H1 (cell line): Measurements from ENCODE around the gene GLG1. TPM values are rescaled to one million over a fixed set of nuclear protein-coding genes. Genes with fewer than 3 reads are reported as not detected.

Experiments
- CTCF ChIA-PET: fragments of 300-600 bp; sonication (Branson Sonifier 250); formaldehyde crosslinking; loops from one replicate; lab custom pipeline; 2021; ENCODE audit not compliant: partially characterized antibody; lab: Charles Lee
- POLR2A ChIA-PET: fragments of 300-600 bp; sonication (Branson Sonifier 250); formaldehyde crosslinking; loops from one replicate; lab custom pipeline; 2021; ENCODE audit warnings: inconsistent platforms; ENCODE audit not compliant: partially characterized antibody; lab: Charles Lee
- DNase-seq, 2 experiments: peaks; one replicate each; pipeline versions ENCODE4 v3.0.0 to v3.0.0-alpha.2; 2010 to 2022; ENCODE audit warnings: low spot score in 2 of 2, low read depth in 1 of 2, mixed read lengths in 1 of 2
- FAIRE-seq: peaks from 2 replicates; lab custom pipeline; 2011; peaks lifted over from hg19 to GRCh38; lab: Jason Lieb, UNC
- H2AFZ ChIP-seq: 2 replicates; pipeline ENCODE4 v1.8.1; 2012; ENCODE audit warnings: low read length, inconsistent platforms
- H2AK5ac ChIP-seq: 2 replicates; pipeline ENCODE4 v1.6.1; 2013; ENCODE audit warnings: low read depth, low read length
- H2BK120ac ChIP-seq: replicated peaks from 2 replicates; pipeline ENCODE3; 2013; ENCODE audit warnings: low read depth, low read length, inconsistent platforms
- H2BK12ac ChIP-seq: 2 replicates; pipeline ENCODE4 v1.6.1; 2013; ENCODE audit warnings: low read depth, low read length
- H2BK15ac ChIP-seq: 2 replicates; pipeline ENCODE4 v1.6.1; 2013; ENCODE audit warnings: low read length
- H2BK20ac ChIP-seq: 2 replicates; pipeline ENCODE4 v1.6.1; 2013; ENCODE audit warnings: low read length
- H2BK5ac ChIP-seq: 2 replicates; pipeline ENCODE4 v1.6.1; 2013; ENCODE audit warnings: low read depth, low read length
- H3K14ac ChIP-seq: 2 replicates; pipeline ENCODE4 v1.6.1; 2013; ENCODE audit warnings: inconsistent platforms; ENCODE audit not compliant: insufficient read length
- H3K18ac ChIP-seq: 2 replicates; pipeline ENCODE4 v1.6.1; 2013; ENCODE audit warnings: low read length; ENCODE audit errors: extremely low read depth
- H3K23ac ChIP-seq: 2 replicates; pipeline ENCODE4 v1.6.1; 2013; ENCODE audit warnings: inconsistent platforms; ENCODE audit not compliant: insufficient read length
- H3K23me2 ChIP-seq: 2 replicates; pipeline ENCODE4 v1.6.1; 2013; ENCODE audit warnings: low read depth, low read length
- H3K27ac ChIP-seq: 2 replicates; pipeline ENCODE4 v1.6.1; 2011; ENCODE audit warnings: low read depth, low read length, inconsistent platforms
- H3K27me3 ChIP-seq, 4 experiments: replicated peaks in 1 of 4; 1 replicate in 1 of 4; 2 replicates in 3 of 4; pipeline versions ENCODE4 v1.6.1 to v1.8.1; 2011 to 2013; ENCODE audit warnings: low read length in 3 of 4, mild to moderate bottlenecking in 3 of 4, inconsistent platforms in 2 of 4, mixed read lengths in 2 of 4, moderate library complexity in 1 of 4; ENCODE audit not compliant: control insufficient read depth in 3 of 4, insufficient read depth in 3 of 4; ENCODE audit errors: extremely low read depth in 1 of 4
- H3K36me3 ChIP-seq, 4 experiments: 2 replicates each; pipeline versions ENCODE4 v1.6.1 to v1.8.1; 2011 to 2013; ENCODE audit warnings: mild to moderate bottlenecking in 4 of 4, low read length in 3 of 4, moderate library complexity in 2 of 4, control low read depth in 1 of 4, inconsistent platforms in 1 of 4; ENCODE audit not compliant: insufficient read depth in 4 of 4, control insufficient read depth in 2 of 4
- H3K4ac ChIP-seq: replicated peaks from 2 replicates; pipeline ENCODE3; 2013; ENCODE audit warnings: low read length, low read depth, mixed read lengths, inconsistent platforms; ENCODE audit not compliant: insufficient read length
- H3K4me1 ChIP-seq, 4 experiments: replicated peaks in 1 of 4; 1 replicate in 1 of 4; 2 replicates in 3 of 4; pipeline versions ENCODE4 v1.6.1 to v1.8.1; 2011 to 2013; ENCODE audit warnings: low read length in 3 of 4, inconsistent platforms in 2 of 4, mixed read lengths in 1 of 4; ENCODE audit not compliant: insufficient read depth in 4 of 4, control insufficient read depth in 3 of 4
- H3K4me2 ChIP-seq, 2 experiments: 2 replicates each; pipeline versions ENCODE4 v1.6.1 to v1.8.1; 2011 to 2013; ENCODE audit warnings: low read depth in 2 of 2, low read length in 2 of 2, control low read depth in 1 of 2, inconsistent platforms in 1 of 2, mild to moderate bottlenecking in 1 of 2; ENCODE audit not compliant: insufficient read depth in 1 of 2
- H3K4me3 ChIP-seq, 4 experiments: fragments of 200-600, 300-600 bp in 1 of 4; sonication (generic), shearing (Covaris generic), sonication (Bioruptor Twin) in 1 of 4; 2 replicates each; pipeline versions ENCODE4 v1.5.1 to v1.8.1; 2011 to 2016; ENCODE audit warnings: low read length in 4 of 4, low read depth in 3 of 4, control low read depth in 2 of 4, inconsistent platforms in 2 of 4, mild to moderate bottlenecking in 2 of 4, mixed read lengths in 1 of 4, moderate library complexity in 1 of 4; ENCODE audit not compliant: insufficient read depth in 2 of 4; ENCODE audit errors: extremely low read depth in 1 of 4
- H3K56ac ChIP-seq: replicated peaks from 2 replicates; pipeline ENCODE3; 2013; ENCODE audit warnings: low read depth, mild to moderate bottlenecking, mixed read lengths, low read length, inconsistent platforms; ENCODE audit not compliant: insufficient read length
- H3K79me1 ChIP-seq: 2 replicates; pipeline ENCODE4 v1.6.1; 2013; ENCODE audit warnings: low read depth, low read length, control low read depth
- H3K79me2 ChIP-seq, 2 experiments: 2 replicates each; pipeline versions ENCODE4 v1.6.1 to v1.8.1; 2012 to 2013; ENCODE audit warnings: low read length in 2 of 2, mild to moderate bottlenecking in 2 of 2, inconsistent platforms in 1 of 2; ENCODE audit not compliant: insufficient read depth in 2 of 2, control insufficient read depth in 1 of 2
- H3K9ac ChIP-seq, 4 experiments: replicated peaks in 1 of 4; 1 replicate in 1 of 4; 2 replicates in 3 of 4; pipeline versions ENCODE4 v1.6.1 to v1.8.1; 2011 to 2013; ENCODE audit warnings: low read depth in 3 of 4, low read length in 3 of 4, control low read depth in 2 of 4, mild to moderate bottlenecking in 2 of 4, moderate library complexity in 2 of 4, inconsistent platforms in 1 of 4; ENCODE audit errors: extremely low read depth in 1 of 4
- H3K9me3 ChIP-seq, 2 experiments: 2 replicates each; pipeline versions ENCODE4 v1.6.1 to v1.8.1; 2012 to 2013; ENCODE audit warnings: mild to moderate bottlenecking in 2 of 2, moderate library complexity in 2 of 2, control low read depth in 1 of 2, inconsistent platforms in 1 of 2, low read depth in 1 of 2, low read length in 1 of 2, mixed read lengths in 1 of 2; ENCODE audit not compliant: insufficient read depth in 2 of 2
- H4K20me1 ChIP-seq, 2 experiments: replicated peaks in 1 of 2; 2 replicates each; pipeline versions ENCODE3 to v1.8.1; 2011 to 2013; ENCODE audit warnings: inconsistent platforms in 2 of 2, low read length in 2 of 2, mild to moderate bottlenecking in 1 of 2; ENCODE audit not compliant: insufficient read depth in 2 of 2, control insufficient read depth in 1 of 2
- H4K5ac ChIP-seq: 2 replicates; pipeline ENCODE4 v1.6.1; 2013; ENCODE audit warnings: low read length, low read depth, mixed read lengths, inconsistent platforms; ENCODE audit not compliant: insufficient read length
- H4K8ac ChIP-seq: 2 replicates; pipeline ENCODE4 v1.8.0; 2013; ENCODE audit warnings: mild to moderate bottlenecking, moderate library complexity, low read length, inconsistent platforms; ENCODE audit not compliant: insufficient read depth; ENCODE audit errors: extremely low read depth
- H4K91ac ChIP-seq: replicated peaks from 2 replicates; pipeline ENCODE3; 2013; ENCODE audit warnings: low read length, mixed read lengths, inconsistent platforms; ENCODE audit not compliant: insufficient read length
- CHD2 ChIP-seq: IDR thresholded peaks from 2 replicates; pipeline ENCODE4 v1.6.1; 2012; ENCODE audit warnings: low read length, improper control_type of control experiment
- EGR1 ChIP-seq: IDR thresholded peaks from 2 replicates; pipeline ENCODE4 v1.6.1; 2011; ENCODE audit warnings: low read depth, low read length, borderline replicate concordance
- GTF2F1 ChIP-seq: IDR thresholded peaks from 2 replicates; pipeline ENCODE4 v1.6.1; 2012; ENCODE audit warnings: low read depth, low read length, improper control_type of control experiment, borderline replicate concordance
- RFX5 ChIP-seq: IDR thresholded peaks from 2 replicates; pipeline ENCODE4 v1.6.1; 2011; ENCODE audit warnings: low read depth, low read length, improper control_type of control experiment, borderline replicate concordance
- SP4 ChIP-seq: IDR thresholded peaks from 2 replicates; pipeline ENCODE4 v1.6.1; 2012; ENCODE audit warnings: low read length, inconsistent platforms
- WGBS, 2 experiments: shearing (Covaris generic) in 1 of 2; methylation state at CpG; one replicate each; pipeline versions ENCODE4 v1.1.6 to v1.1.7; 2013 to 2015; ENCODE audit warnings: low lambda C conversion rate in 2 of 2, mixed read lengths in 2 of 2, inconsistent platforms in 1 of 2, low coverage in 1 of 2, missing lambda C conversion rate in 1 of 2; ENCODE audit not compliant: insufficient replicate concordance in 2 of 2, insufficient coverage in 1 of 2, insufficient read length in 1 of 2; ENCODE audit errors: extremely low coverage in 1 of 2, missing lambda C conversion rate in 1 of 2; 5-methylcytosine and 5-hydroxymethylcytosine counted together
- polyA plus RNA-seq, 7 experiments: library from polyadenylated mRNA; depleted of rRNA in 3 of 7; stranded (reverse) in 5 of 7; unstranded in 2 of 7; fragments of >200 nt in 5 of 7; fragments of 200-250 nt in 2 of 7; gene quantifications; 1 replicate in 5 of 7; 2 replicates in 1 of 7; 4 replicates in 1 of 7; pipeline versions ENCODE4 v1.2.1 to v1.2.3, GENCODE V29; 2011 to 2013; ENCODE audit warnings: missing spikeins in 2 of 7, mixed read lengths in 2 of 7
- total RNA-seq: library from RNA; stranded (reverse); fragmentation: NEBNext Ultra II Directional; extraction: Animal tissue kit (Norgen Biotek cat#: 25700); gene quantifications from 2 replicates; pipeline ENCODE4 v1.2.1, GENCODE V29; 2021

The GLG1 gene
- total and polyA plus RNA-seq, 2 of the 8 experiments (the other 6 are each of a cell fraction or from before 2014, with no cell fraction given): 53.4 to 139 TPM

DNA sequence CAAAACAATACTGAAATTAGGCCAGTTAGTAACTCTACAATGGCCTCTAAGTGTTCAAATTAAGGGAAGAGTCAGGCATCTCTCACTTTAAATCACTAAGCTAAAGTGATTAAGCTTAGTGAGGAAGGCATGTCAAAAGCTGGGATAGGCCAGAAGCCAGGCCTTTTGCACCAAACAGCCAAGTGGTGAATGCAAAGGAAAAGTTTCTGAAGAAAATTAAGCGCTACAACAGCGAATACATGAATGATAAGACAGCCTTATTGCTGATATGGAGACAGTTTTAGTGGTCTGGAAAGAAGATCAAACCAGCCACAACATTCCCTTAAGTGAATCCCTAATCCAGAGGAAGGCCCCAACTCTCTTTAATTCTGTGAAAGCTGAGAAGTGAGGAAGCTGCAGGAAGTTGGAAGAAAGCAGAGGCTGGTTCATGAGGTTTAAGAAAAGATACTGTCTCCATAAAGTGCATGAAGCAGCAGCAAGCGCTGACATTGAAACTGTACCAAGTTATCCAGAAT lies 47.7 kb upstream of the GLG1 start:
- WGBS, 2 experiments: 96% methylated on average over 3 of the region's 3 CpGs; no CpG with 5 or more reads in 1 of the 2 experiments
- no peaks in the 10 kb centered on the region for H3K27me3 ChIP-seq
- H3K14ac ChIP-seq: no peak overlapping the region
- no peak for TF ChIP-seq SP4
- no peak for TF ChIP-seq CHD2
- TF ChIP-seq GTF2F1: no peak
- no peak for TF ChIP-seq RFX5
- no peak for TF ChIP-seq EGR1
- no peak overlapping the region for H3K9ac ChIP-seq
- H2BK15ac ChIP-seq: no peak overlapping the region
- no peak for DNase-seq
- peaks cover 27 to 86% (median 57%) of the 10 kb centered on the region in 4 experiments for H3K36me3 ChIP-seq
- FAIRE-seq: no peak
- H2AK5ac ChIP-seq: no peak overlapping the region
- H3K23ac ChIP-seq: no peak overlapping the region
- ChIA-PET POLR2A (interaction anchor here (0.5 to 3.1 kb wide), 9 partner anchors 8 to 66 kb away, joined by 3 to 13 read pairs (median 4); partner anchors contain the start of genes GLG1 and RFWD3), CTCF (interaction anchor here (0.6 to 1.1 kb wide), 3 partner anchors 9 to 76 kb away, joined by 3 to 5 read pairs (median 3); no protein-coding TSS in a partner anchor)
- H4K20me1 ChIP-seq: peaks cover 14 to 28% of the 10 kb centered on the region in 2 experiments
- H3K4me3 ChIP-seq: no peak overlapping the region
- no peak overlapping the region for H4K5ac ChIP-seq
- no peak overlapping the region for H2AFZ ChIP-seq
- no peak overlapping the region for H2BK120ac ChIP-seq
- peaks cover 12 to 92% of the 10 kb centered on the region in 2 experiments for H3K79me2 ChIP-seq
- H4K91ac ChIP-seq: no peak overlapping the region
- no peak overlapping the region for H3K4ac ChIP-seq
- no peak overlapping the region for H2BK12ac ChIP-seq
- no peaks in the 10 kb centered on the region for H3K23me2 ChIP-seq
- no peak overlapping the region for H2BK20ac ChIP-seq
- H3K4me2 ChIP-seq: no peak overlapping the region
- H3K18ac ChIP-seq: no peak overlapping the region
- H2BK5ac ChIP-seq: no peak overlapping the region
- peaks cover 10% of the 10 kb centered on the region; the same call in 1 of the 2 replicates for H3K79me1 ChIP-seq
- H3K4me1 ChIP-seq: no peaks in the 10 kb centered on the region
- H3K27ac ChIP-seq: no peak overlapping the region
- H3K9me3 ChIP-seq: no peaks in the 10 kb centered on the region
- H4K8ac ChIP-seq: no peak overlapping the region
- no peak overlapping the region for H3K56ac ChIP-seq
